WTC11 (cell line): ENCODE measurements around the gene PACSIN1. TPM values are rescaled to one million over a fixed set of nuclear protein-coding genes. Genes with fewer than 3 reads are reported as not detected.

Experiments
- ATAC-seq: fragments of 200-7000 bp; cut with Tn5 transposase; 2 replicates; pipeline ENCODE4 v1.10.0; 2021; ENCODE audit warnings: mild to moderate bottlenecking, moderate library complexity
- CTCF ChIA-PET: fragments of 300-600 bp; sonication (Branson Sonifier 250); formaldehyde crosslinking; loops from one replicate; lab custom pipeline; 2021; ENCODE audit warnings: antibody characterized with exemption; lab: Charles Lee
- POLR2A ChIA-PET: fragments of 350-600 bp; sonication (Branson Sonifier 250); formaldehyde crosslinking; loops from one replicate; lab custom pipeline; 2021; ENCODE audit warnings: antibody characterized with exemption; lab: Charles Lee
- DNase-seq: peaks from one replicate; pipeline ENCODE4 v3.0.0; 2021; ENCODE audit warnings: low spot score
- H3K27ac Mint-ChIP-seq: 2 replicates; pipeline ENCODE4 v1.8.0; 2021; ENCODE audit warnings: mixed read lengths
- H3K27me3 Mint-ChIP-seq: 2 replicates; pipeline ENCODE4 v1.8.0; 2021; ENCODE audit warnings: low read depth, mild to moderate bottlenecking, moderate library complexity, mixed read lengths
- H3K36me3 Mint-ChIP-seq: 2 replicates; pipeline ENCODE4 v1.8.0; 2021; ENCODE audit warnings: mixed read lengths
- H3K4me1 Mint-ChIP-seq: 2 replicates; pipeline ENCODE4 v1.8.0; 2022; ENCODE audit warnings: mixed read lengths
- H3K4me3 Mint-ChIP-seq: 2 replicates; pipeline ENCODE4 v1.8.0; 2021; ENCODE audit warnings: mild to moderate bottlenecking, moderate library complexity, mixed read lengths
- H3K9me3 Mint-ChIP-seq: 2 replicates; pipeline ENCODE4 v1.8.0; 2021; ENCODE audit warnings: mixed read lengths
- CREM ChIP-seq: sonication (generic); formaldehyde crosslinking; IDR thresholded peaks from 2 replicates; pipeline ENCODE4 v1.8.1; 2022; ENCODE audit warnings: mild to moderate bottlenecking, missing genetic modification reagents, moderate library complexity
- EMX1 ChIP-seq: fragments of 250-450 bp; sonication (Bioruptor Pico); IDR thresholded peaks from 2 replicates; pipeline ENCODE4 v1.8.0; 2021; ENCODE audit warnings: mild to moderate bottlenecking
- FOXP1 ChIP-seq: sonication (generic); formaldehyde crosslinking; IDR thresholded peaks from 2 replicates; pipeline ENCODE4 v1.8.0; 2022; ENCODE audit warnings: missing genetic modification reagents, mild to moderate bottlenecking, moderate library complexity, borderline replicate concordance
- JUN ChIP-seq: sonication (generic); formaldehyde crosslinking; IDR thresholded peaks from 2 replicates; pipeline ENCODE4 v1.8.0; 2023; ENCODE audit warnings: mild to moderate bottlenecking, missing genetic modification reagents
- KAT7 ChIP-seq: sonication (generic); formaldehyde crosslinking; IDR thresholded peaks from 2 replicates; pipeline ENCODE4 v1.8.1; 2023; ENCODE audit warnings: missing genetic modification reagents, mild to moderate bottlenecking, borderline replicate concordance
- MYBL2 ChIP-seq: sonication (generic); formaldehyde crosslinking; IDR thresholded peaks from 2 replicates; pipeline ENCODE4 v1.8.1; 2023; ENCODE audit warnings: mild to moderate bottlenecking, moderate library complexity, missing genetic modification reagents
- NFATC4 ChIP-seq: fragments of 250-450 bp; sonication (Bioruptor Pico); IDR thresholded peaks from 2 replicates; pipeline ENCODE4 v1.9.0; 2021; ENCODE audit warnings: mild to moderate bottlenecking
- OVOL2 ChIP-seq: fragments of 250-450 bp; sonication (Bioruptor Pico); IDR thresholded peaks from 2 replicates; pipeline ENCODE4 v1.9.0; 2021; ENCODE audit warnings: mild to moderate bottlenecking, borderline replicate concordance
- PRDM15 ChIP-seq: sonication (generic); formaldehyde crosslinking; IDR thresholded peaks from 2 replicates; pipeline ENCODE4 v1.8.0; 2022; ENCODE audit warnings: missing genetic modification reagents
- PREB ChIP-seq: sonication (generic); formaldehyde crosslinking; IDR thresholded peaks from 2 replicates; pipeline ENCODE4 v1.8.1; 2022; ENCODE audit warnings: mild to moderate bottlenecking, missing genetic modification reagents, moderate library complexity, borderline replicate concordance
- SMAD4 ChIP-seq: sonication (generic); formaldehyde crosslinking; IDR thresholded peaks from 2 replicates; pipeline ENCODE4 v1.8.0; 2022; ENCODE audit warnings: mild to moderate bottlenecking, missing genetic modification reagents
- TEAD1 ChIP-seq: sonication (generic); formaldehyde crosslinking; IDR thresholded peaks from 2 replicates; pipeline ENCODE4 v1.8.0; 2022; ENCODE audit warnings: mild to moderate bottlenecking, missing genetic modification reagents
- TEAD4 ChIP-seq: sonication (generic); formaldehyde crosslinking; IDR thresholded peaks from 2 replicates; pipeline ENCODE4 v1.8.0; 2022; ENCODE audit warnings: mild to moderate bottlenecking, missing genetic modification reagents
- ZBTB21 ChIP-seq: sonication (generic); formaldehyde crosslinking; IDR thresholded peaks from 2 replicates; pipeline ENCODE4 v1.8.1; 2023; ENCODE audit warnings: mild to moderate bottlenecking, missing genetic modification reagents, borderline replicate concordance
- ZNF121 ChIP-seq: sonication (generic); formaldehyde crosslinking; IDR thresholded peaks from 2 replicates; pipeline ENCODE4 v1.8.0; 2023; ENCODE audit warnings: missing genetic modification reagents
- ZNF219 ChIP-seq: sonication (generic); formaldehyde crosslinking; IDR thresholded peaks from 2 replicates; pipeline ENCODE4 v1.8.0; 2023; ENCODE audit warnings: missing genetic modification reagents, mild to moderate bottlenecking, borderline replicate concordance
- ZNF671 ChIP-seq: fragments of 250-450 bp; sonication (Bioruptor Pico); IDR thresholded peaks from 2 replicates; pipeline ENCODE4 v1.8.0; 2021; ENCODE audit warnings: mild to moderate bottlenecking
- ZSCAN18 ChIP-seq: fragments of 250-450 bp; sonication (Bioruptor Pico); IDR thresholded peaks from 2 replicates; pipeline ENCODE4 v2.1.2; 2022; ENCODE audit warnings: mild to moderate bottlenecking, moderate library complexity
- total RNA-seq: library from RNA; stranded (reverse); gene quantifications from 3 replicates; pipeline ENCODE4 v1.2.3, GENCODE V29; 2021
- TF ChIP-seq, protein P1 (sequence below): sonication (generic); formaldehyde crosslinking; IDR thresholded peaks from 2 replicates; pipeline ENCODE4 v1.8.1; 2022; ENCODE audit warnings: missing genetic modification reagents, borderline replicate concordance
- TF ChIP-seq, protein P2 (sequence below): sonication (generic); formaldehyde crosslinking; IDR thresholded peaks from 2 replicates; pipeline ENCODE4 v1.8.0; 2022; ENCODE audit warnings: mild to moderate bottlenecking, missing genetic modification reagents
- TF ChIP-seq, protein P3 (sequence below): sonication (generic); formaldehyde crosslinking; IDR thresholded peaks from 2 replicates; pipeline ENCODE4 v1.8.1; 2023; ENCODE audit warnings: mild to moderate bottlenecking, missing genetic modification reagents, moderate library complexity
- TF ChIP-seq, protein P4 (sequence below): fragments of 250-450 bp; sonication (Bioruptor Pico); IDR thresholded peaks from 2 replicates; pipeline ENCODE4 v1.8.0; 2021; ENCODE audit warnings: mild to moderate bottlenecking

PACSIN1 gene
- total RNA-seq, 1 experiment from 2014 or later = 12.6 TPM

DNA sequence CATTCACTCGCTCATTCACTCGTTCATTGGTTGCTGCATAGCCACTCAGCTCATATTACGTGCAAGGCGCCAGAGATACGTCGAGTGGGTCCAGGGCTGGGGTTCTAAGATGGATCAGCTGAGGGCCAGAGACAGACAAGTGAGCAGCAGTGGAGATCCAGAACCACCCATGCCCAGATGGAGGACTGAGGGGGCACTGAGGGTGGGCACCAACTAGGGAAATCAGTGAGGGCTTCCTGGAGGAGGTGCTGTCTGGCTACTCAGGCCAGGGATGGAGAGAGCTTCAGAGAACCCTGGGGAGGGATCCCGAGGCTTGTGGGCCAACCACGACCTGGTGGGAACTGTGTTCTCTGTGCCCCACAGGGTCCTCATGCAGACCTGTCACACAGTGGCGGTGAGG lies 90.6 kb downstream of the PACSIN1 start:
- Mint-ChIP-seq H3K9me3 (no peaks in the 10 kb centered on the region), H3K27me3 (no peaks in the 10 kb centered on the region; the same call in 1 of the 2 replicates), H3K4me1 (peaks cover 17% of the 10 kb centered on the region), H3K4me3 (no peak overlapping the region), H3K27ac (no peak overlapping the region), H3K36me3 (no peaks in the 10 kb centered on the region)
- ChIA-PET CTCF (interaction anchor here (1.1 kb wide), 1 partner anchor 53 kb away, joined by 3 read pairs; no protein-coding TSS in a partner anchor), POLR2A (no interaction called here)
- no peak for TF ChIP-seq SMAD4 (CRISPR knock-in tag)
- TF ChIP-seq ZSCAN18 (CRISPR knock-in tag) = no peak
- no peak for TF ChIP-seq NFATC4
- TF ChIP-seq CREM = no peak
- TF ChIP-seq TEAD1 = no peak
- no peak for TF ChIP-seq PRDM15 (CRISPR knock-in tag)
- no peak for TF ChIP-seq FOXP1 (CRISPR knock-in tag)
- no peak for TF ChIP-seq ZNF121
- TF ChIP-seq MYBL2 = no peak
- no peak for TF ChIP-seq TEAD4
- TF ChIP-seq, protein P1, sequence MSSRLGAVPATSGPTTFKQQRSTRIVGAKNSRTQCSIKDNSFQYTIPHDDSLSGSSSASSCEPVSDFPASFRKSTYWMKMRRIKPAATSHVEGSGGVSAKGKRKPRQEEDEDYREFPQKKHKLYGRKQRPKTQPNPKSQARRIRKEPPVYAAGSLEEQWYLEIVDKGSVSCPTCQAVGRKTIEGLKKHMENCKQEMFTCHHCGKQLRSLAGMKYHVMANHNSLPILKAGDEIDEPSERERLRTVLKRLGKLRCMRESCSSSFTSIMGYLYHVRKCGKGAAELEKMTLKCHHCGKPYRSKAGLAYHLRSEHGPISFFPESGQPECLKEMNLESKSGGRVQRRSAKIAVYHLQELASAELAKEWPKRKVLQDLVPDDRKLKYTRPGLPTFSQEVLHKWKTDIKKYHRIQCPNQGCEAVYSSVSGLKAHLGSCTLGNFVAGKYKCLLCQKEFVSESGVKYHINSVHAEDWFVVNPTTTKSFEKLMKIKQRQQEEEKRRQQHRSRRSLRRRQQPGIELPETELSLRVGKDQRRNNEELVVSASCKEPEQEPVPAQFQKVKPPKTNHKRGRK (CRISPR knock-in tag) = no peak
- TF ChIP-seq, protein P2, sequence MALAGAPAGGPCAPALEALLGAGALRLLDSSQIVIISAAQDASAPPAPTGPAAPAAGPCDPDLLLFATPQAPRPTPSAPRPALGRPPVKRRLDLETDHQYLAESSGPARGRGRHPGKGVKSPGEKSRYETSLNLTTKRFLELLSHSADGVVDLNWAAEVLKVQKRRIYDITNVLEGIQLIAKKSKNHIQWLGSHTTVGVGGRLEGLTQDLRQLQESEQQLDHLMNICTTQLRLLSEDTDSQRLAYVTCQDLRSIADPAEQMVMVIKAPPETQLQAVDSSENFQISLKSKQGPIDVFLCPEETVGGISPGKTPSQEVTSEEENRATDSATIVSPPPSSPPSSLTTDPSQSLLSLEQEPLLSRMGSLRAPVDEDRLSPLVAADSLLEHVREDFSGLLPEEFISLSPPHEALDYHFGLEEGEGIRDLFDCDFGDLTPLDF (CRISPR knock-in tag) = no peak
- ATAC-seq (no peak), DNase-seq (no peak)

DNA sequence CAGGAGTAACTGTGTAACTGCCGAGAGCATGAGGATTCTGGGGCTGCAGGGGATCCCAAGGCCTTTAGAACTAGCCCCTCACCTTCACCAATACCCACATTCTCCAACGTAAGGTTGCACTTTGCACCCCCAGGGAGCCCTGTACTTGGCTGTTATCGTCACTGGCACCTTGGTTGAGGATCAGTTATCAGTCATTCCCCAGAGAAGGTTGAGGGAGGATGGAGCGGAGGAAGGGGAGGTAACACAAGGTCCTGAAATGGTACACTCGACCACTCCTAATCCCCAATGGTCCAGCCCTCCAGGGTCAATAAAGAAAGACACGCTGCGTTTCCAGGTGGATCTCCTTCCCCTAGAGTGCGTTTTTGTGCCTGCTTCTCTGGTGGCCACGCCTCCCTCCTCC lies 91.4 kb downstream of the PACSIN1 start:
- Mint-ChIP-seq H3K27me3 (no peaks in the 10 kb centered on the region; the same call in 1 of the 2 replicates), H3K27ac (no peak overlapping the region), H3K9me3 (no peaks in the 10 kb centered on the region), H3K36me3 (no peaks in the 10 kb centered on the region), H3K4me3 (no peak overlapping the region), H3K4me1 (peaks cover 17% of the 10 kb centered on the region)
- CTCF ChIA-PET = no interaction called here
- ATAC-seq (no peak), DNase-seq (no peak)
- POLR2A ChIA-PET = no interaction called here
- no peak for TF ChIP-seq PREB (CRISPR knock-in tag)
- no peak for TF ChIP-seq PRDM15 (CRISPR knock-in tag)
- no peak for TF ChIP-seq OVOL2 (CRISPR knock-in tag)
- TF ChIP-seq, protein P3, sequence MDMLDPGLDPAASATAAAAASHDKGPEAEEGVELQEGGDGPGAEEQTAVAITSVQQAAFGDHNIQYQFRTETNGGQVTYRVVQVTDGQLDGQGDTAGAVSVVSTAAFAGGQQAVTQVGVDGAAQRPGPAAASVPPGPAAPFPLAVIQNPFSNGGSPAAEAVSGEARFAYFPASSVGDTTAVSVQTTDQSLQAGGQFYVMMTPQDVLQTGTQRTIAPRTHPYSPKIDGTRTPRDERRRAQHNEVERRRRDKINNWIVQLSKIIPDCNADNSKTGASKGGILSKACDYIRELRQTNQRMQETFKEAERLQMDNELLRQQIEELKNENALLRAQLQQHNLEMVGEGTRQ (CRISPR knock-in tag) = no peak
- TF ChIP-seq ZBTB21 (CRISPR knock-in tag) = no peak
- TF ChIP-seq EMX1 (CRISPR knock-in tag) = no peak
- TF ChIP-seq KAT7 (CRISPR knock-in tag) = no peak
- TF ChIP-seq JUN = no peak
- TF ChIP-seq, protein P4, sequence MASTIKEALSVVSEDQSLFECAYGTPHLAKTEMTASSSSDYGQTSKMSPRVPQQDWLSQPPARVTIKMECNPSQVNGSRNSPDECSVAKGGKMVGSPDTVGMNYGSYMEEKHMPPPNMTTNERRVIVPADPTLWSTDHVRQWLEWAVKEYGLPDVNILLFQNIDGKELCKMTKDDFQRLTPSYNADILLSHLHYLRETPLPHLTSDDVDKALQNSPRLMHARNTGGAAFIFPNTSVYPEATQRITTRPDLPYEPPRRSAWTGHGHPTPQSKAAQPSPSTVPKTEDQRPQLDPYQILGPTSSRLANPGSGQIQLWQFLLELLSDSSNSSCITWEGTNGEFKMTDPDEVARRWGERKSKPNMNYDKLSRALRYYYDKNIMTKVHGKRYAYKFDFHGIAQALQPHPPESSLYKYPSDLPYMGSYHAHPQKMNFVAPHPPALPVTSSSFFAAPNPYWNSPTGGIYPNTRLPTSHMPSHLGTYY (CRISPR knock-in tag) = no peak
- no peak for TF ChIP-seq ZNF219 (CRISPR knock-in tag)
- TF ChIP-seq ZNF671 = no peak
